Glomerular visceral epithelial cell (primary cell): ENCODE measurements around the gene KLHL25.

Experiments
- DNase-seq: peaks from one replicate; pipeline ENCODE4 v3.0.0-alpha.2; 2016; ENCODE audit errors: extremely low spot score

KLHL25 gene

DNA sequence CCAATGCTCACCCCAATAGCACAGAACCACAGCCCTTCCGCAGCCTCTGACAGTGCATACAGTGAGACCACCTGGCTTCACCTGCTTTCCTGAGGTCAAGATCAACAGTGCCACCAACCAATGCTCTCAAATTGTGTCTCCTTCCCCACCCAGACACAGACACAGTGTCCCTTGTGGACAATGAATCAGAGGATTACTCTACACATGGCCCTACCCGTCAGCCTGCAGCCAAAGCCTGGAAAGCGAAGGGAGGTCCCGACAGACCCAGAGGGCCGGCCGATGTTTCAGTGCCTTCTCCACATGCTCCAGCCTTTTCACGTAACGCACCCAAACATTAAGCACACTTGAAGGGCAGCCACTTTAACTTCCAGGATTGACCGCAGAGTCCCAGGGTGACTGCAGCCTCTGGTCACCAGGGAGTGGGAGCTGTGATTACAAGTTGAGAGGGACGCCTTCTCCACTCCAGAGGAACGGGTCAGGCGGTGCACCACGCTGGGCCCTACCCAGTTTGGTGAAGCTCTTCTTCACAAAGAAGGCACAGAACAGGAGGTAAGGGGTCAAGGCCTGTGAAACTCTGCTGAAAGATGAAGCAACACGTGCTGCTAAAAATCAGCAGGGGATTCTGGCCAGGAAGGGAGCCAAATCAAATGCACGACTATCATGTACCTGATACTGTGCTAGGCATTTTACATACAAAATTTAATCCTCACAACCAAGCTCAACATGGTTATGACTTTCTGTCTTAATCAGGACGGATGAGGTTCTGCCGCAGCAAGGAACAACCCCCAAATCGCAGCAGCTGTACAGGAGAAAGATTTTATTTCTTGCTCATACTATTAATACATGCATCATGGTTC, 17.2 kb downstream of the KLHL25 start:
- no peak for DNase-seq

DNA sequence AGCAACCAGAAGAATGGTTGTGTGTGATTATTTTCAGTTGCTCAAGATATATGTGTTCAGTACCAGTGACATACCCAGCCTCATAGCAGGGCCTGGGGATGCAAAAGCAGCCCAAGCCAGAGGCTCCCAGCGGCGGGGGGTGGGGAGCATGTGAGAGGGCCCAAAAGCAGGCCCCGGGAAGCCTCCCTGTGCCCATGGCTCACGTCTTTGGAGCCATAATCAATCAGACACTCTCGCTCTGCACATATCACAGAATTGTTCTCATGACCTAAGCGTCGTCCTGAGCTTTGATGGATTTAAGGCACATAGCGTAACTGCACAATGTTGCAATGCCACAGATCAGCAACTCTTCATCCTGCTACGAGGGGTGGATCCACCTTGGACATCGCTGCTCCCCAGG, 20.8 kb downstream of the KLHL25 start:
- no peak for DNase-seq

GRCh38 chr15:85773249-85773648, 21.5 kb downstream of the KLHL25 start:
- no peak for DNase-seq

- no peak for DNase-seq
Measured at GRCh38 chr15:85772668-85773067, 22.1 kb downstream of the KLHL25 start.

DNA sequence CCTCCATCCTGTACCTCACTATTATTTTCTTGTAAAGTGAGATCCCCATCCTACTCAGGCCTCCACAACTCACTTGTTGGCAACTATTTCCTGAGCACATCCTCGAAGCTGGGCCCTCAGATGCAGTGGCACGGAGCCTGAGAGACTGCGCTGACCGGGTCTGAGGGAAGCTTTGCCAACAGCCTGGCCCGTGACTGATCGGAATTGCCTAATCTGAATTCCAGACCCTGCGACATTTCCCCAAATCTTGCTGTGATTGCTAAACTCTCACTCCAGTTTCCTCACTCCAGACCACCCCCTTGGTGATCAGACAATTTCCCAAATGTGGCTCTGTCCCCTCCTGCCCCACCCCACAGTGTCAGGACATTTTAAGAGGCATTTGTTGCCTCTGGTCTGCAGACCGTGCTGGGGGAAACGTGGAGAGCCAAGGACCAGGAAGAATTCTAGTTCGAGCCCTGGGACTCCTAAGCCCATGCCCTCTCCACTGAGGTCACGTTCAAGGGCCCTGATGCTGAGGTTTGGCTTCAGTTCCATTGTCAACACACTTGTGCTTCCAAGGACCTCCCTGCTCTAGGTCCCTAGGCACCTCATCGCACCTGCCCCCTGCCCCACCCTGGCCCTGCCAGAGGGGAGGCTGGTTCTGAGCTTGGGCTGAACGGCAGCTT, 22.8 kb downstream of the KLHL25 start:
- DNase-seq = no peak

DNA sequence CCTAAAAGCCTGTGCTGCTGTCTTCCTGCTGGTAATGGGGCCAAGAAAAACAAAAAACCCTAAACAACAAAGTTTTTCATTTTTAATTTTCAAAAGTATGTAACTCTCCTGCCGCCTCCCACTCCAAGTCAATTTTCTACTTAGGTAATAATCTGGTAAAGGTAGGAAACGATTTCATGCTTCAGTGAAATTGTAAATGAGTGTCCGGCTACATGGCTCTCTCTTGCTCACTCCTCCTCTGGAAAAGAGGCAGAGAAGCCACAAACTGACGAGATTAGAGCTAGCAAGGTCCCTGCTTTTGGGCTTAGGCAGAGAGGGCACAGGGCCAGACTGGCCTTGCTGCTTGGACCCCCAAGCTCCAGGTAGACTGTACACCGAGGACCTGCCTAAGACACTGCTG, 23.5 kb downstream of the KLHL25 start:
- DNase-seq = peak; percentile 38

DNA sequence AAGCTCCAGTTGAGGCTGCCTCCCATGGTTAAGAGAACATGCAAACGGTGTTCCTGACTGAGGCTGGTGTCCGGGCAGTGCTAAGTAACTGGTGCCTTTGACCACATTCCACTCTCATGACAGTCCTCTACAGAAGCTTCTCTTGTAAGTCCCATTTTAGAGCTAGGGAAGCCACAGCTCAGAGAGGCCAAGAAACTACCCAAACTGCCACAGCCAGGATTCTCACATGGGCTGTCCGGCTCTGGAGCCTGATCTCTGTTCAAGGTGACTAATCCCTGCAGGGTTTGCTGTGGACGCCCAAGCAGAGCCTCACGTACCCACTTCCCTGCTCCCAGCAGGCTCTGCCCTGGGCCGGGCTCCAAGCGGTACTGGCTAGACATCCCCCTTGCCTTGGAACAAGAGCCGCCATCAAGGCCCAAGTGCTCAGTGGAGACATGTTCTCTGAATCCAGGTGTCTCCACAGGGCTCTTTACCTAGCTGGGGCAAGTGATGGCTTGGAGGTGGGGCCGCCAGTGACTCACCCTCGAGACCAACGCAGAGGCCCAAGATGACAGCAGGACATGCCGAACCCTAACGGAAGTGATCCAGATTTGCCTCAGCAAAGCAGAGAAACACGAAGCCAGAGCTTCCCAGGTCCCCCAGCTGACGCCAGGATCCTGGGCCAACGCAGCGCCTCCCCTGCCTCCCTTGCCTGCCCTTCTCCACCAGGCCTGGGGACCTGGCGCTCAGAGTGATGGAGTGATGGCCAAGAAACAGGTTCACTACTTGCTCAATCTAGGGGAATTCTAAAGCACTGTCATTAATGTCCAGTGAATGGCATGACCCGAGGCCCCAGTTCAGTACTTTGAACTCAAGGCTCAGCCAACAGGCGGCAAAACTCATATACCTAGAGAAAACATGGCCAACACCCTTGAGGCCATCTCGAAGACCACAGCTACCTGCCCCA, 24.4 kb downstream of the KLHL25 start:
- no peak for DNase-seq

DNA sequence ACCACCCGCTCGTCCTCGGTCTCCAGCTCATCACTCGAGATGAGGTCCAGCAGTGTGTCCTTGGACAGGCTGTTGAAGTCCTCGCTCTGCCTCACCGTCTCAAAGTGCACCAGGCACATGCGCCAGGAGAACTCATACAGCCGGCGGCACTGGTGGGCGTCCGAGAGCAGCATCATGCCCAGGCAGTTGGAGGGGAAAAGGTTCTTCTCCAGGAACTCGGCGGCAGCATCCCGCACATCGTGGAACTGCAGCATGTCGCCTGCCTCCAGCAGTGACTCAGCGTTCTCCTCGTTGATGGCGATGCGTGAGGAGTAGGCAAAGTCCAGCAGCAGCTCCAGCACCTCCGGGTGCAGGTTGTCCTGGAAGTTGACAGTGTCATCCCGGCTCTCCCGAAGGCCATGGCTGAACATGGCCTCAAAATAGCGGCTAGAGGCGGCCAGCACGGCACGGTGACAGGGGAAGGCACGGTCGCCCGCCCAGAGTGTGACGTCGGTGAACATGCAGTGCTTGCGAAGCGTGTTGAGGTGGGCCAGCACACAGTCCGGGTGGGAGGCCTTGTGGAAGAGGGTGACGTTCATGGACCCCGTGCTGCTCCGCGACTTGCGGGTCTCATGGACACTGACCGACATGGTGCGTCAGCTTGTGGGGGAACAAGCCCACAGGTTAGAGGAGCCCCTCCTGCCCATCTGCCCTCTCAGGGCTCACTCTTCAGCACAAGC, 25.4 kb downstream of the KLHL25 start:
- DNase-seq = no peak

- DNase-seq = no peak
Measured at GRCh38 chr15:85768595-85769168, 26.0 kb downstream of the KLHL25 start.

- DNase-seq = no peak
Measured at GRCh38 chr15:85767785-85768529, 26.8 kb downstream of the KLHL25 start.

DNA sequence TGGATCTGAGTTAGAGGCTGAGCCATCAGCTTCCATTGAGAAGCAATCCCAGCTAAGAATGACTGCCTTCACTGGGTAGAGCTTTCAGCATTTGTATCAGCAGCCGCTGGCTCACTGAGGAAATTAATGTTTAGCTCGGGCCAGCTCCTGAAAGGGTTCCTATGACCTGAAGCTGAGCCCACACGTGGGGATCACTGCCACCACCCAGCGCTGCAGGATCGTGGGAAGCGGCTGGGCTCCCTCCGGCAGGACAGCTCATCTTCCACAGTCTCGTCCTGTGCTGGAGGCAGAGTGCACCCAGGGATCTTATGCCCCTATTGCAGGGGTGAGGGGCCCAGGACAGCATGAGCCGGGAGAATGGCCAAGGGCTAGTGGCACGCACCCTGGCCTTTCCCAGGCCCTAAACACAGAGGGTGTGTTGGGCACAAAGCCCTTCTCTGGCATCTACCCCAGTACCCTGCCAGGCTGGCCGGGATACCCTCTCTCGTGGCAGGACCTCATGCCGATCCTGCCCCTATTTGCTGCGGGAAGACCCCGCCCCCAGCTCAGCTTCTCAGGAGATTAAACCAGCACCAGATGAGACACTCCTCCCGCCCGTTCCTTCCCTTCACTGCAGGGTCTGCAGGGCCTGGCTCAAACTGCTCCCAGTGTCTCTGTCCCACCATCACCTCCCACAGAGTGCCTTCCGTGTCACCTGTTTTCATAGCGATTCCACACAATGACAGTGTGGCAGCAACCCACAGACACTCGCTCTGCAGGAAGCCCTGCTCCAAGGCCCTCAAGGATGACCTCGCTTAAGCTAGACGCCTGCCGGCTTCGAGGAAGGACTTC, 28.5 kb downstream of the KLHL25 start:
- peak; percentile 53 for DNase-seq

DNA sequence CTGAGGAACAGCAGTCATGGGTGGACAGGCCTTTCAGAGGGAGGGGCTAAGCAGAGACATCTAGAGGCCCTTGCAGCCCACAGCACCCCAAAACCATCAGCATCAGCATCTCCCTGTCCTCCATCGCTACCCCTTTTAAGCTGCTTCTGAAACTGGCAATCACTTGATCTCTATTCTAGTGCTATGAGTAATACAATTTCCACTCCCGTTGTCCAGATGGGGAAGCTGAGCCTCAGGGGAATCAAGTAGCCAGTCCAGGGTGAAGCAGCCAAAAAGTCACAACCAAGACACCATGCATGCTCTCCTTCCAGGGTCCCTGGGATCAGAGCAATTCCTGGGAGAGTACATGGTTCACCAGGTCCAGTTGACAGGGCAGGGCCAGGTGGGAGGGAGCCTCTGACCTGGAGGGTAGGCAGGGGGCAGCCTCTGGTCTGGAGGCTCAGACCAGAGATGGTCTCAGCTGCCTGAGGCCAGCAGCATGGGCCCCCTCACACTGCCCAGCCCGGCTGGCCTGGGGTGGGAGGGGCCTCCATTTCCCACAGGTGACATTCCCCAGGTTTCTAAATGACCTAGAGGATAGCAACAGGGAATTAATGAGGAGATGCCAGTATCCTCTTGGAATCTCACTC, 30.0 kb downstream of the KLHL25 start:
- no peak for DNase-seq

DNA sequence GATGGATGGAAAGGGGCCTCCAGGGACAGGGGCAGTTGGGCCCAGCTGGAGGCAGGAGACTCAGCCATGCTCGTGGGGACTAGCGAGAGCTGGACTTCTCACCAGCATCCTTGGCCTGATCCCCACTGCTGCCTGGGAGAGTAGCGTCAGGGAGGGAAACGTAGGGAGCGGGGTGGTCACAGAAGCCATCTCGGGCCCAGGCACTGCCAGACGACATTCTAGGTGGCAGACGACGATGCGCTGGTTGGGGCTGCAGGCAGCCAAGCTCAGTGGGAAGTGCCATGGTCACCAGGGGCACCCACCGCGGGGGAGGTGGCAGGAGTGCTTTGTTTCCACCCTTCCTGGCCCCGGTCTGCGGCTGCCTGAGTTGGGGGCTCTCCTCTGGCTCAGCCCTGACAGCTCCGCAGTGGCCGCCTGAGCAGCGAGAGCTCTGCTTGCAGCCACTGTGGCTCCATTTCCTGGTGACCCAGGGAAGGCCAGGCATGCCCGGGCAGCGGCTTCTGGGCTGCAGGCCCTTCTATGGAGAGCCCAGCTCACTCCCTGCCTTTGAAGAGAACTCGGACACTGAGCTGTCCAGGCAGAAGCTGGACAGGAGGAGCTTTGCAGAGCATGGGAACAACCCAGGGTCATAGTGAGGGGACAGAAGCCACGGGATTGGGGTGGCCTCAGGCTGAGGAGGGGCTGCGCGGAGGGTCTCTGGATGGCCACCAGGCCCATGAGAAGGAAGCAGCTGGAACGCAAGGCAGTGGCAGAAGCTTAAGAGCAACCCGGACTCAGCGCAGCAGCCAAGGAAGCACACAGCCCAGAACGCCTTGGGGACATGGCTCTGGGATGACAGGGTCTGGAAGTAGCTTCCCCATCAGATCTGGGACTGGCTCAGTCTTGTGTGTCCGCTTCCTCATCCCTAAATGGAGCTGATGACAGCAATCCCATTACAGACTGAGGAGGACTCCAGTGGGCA, 30.8 kb downstream of the KLHL25 start:
- no peak for DNase-seq

- no peak for DNase-seq
Measured at GRCh38 chr15:85763157-85763556, 31.6 kb downstream of the KLHL25 start.

DNA sequence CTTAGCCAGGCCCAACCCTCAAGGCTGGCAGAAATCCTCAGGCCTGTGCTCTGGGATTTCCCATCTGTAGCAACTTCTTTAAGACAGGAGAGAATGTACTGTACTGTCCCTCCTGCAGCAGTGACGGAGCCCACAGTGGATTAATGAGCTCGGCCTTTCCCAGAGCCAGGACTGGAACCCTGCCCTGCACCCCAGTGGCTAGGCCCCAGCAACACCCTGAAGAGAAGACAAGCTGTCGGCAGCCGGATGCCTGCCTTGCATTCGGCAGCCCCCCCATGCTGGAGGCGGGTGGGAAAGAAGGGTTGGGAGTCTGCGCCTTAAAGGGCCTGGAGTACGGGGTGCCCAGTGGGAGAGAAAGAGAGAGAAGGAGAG, 32.0 kb downstream of the KLHL25 start:
- no peak for DNase-seq

DNA sequence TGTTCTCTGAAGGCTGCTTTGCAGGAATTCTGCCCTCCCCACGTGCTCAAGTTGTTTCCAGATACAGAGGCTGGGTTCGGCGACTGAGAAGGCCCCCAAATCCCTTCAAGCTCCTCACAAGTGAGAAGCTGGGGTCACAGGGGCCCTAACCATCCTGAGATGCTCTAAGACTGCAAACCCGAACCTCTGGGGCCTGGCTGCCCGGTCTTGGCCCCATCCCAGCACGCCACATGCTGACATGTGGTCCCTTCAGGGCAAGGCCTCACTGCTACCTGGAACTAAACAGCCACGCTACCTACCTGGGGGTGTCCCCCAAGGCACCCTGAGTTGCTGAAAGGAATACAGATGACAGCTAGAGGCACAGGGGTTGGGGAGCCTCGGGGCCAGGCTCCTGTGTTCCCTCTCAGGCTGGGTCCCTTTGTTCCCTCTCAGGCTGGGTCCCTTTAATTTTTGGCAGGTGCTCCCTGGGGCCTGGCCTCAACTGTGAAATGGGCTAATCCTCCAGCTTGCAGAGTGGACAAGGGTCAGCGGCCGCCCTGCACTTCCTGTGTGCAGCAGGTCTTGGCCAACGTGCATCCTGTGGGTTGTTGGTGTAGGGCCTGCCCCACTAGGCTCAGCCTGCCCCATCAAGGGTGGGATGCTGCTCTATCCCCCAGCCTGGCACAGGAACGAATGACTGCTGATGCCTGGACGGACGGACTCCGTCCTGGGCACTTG, 32.5 kb downstream of the KLHL25 start:
- DNase-seq = no peak

DNA sequence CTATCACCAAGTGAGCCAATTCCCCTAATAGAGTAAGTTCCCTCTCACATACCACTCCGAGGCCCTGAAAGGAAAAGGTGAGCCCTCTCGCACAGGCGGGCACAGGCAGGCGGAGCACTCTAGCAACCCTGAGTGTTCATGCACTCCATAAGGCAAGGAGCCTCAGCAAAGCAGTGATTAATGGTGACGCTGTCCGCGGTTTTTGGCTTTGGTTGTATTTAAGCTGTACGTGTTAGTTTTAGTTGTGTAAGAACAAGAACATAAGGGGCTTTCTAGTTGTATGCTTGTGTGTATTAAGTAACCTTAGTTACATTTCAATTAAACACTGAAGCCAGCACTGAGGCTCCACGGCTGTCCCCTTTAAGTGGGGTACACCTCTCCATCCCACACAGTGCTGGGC, 33.1 kb downstream of the KLHL25 start:
- no peak for DNase-seq
